22Rv1 (cell line): ENCODE measurements around the gene SERPINH1.

Source experiments
- ZFX ChIP-seq: fragments of 450-650 bp; IDR thresholded peaks from 2 replicates; pipeline ENCODE4 v1.6.1; 2017; ENCODE audit warnings: antibody characterized with exemption, borderline replicate concordance
- TF ChIP-seq, protein P1 (sequence below): fragments of 450-650 bp; IDR thresholded peaks from 2 replicates; pipeline ENCODE4 v1.5.1; 2017; ENCODE audit warnings: mild to moderate bottlenecking

- TF ChIP-seq, protein P1, sequence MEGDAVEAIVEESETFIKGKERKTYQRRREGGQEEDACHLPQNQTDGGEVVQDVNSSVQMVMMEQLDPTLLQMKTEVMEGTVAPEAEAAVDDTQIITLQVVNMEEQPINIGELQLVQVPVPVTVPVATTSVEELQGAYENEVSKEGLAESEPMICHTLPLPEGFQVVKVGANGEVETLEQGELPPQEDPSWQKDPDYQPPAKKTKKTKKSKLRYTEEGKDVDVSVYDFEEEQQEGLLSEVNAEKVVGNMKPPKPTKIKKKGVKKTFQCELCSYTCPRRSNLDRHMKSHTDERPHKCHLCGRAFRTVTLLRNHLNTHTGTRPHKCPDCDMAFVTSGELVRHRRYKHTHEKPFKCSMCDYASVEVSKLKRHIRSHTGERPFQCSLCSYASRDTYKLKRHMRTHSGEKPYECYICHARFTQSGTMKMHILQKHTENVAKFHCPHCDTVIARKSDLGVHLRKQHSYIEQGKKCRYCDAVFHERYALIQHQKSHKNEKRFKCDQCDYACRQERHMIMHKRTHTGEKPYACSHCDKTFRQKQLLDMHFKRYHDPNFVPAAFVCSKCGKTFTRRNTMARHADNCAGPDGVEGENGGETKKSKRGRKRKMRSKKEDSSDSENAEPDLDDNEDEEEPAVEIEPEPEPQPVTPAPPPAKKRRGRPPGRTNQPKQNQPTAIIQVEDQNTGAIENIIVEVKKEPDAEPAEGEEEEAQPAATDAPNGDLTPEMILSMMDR = no peak
- TF ChIP-seq ZFX = no peak
Measured at GRCh38 chr11:75582506-75582894, 20.4 kb downstream of the SERPINH1 start.
